K562 (cell line): ENCODE results near the gene KHSRP. TPM values are rescaled to one million over a fixed set of nuclear protein-coding genes. Genes with fewer than 3 reads are reported as not detected.
A peak's percentile ranks its signal among the peaks of the same experiment; 100 is the strongest.

ENCODE experiments used
- ATAC-seq: fragments of 200-7000 bp; cut with Tn5 transposase; 3 replicates; pipeline ENCODE4 v1.9.1; 2020; ENCODE audit warnings: moderate library complexity
- BruUV-seq: library from RNA; stranded (reverse); fragments of 400-500 nt; replicated peaks from 2 replicates; lab custom pipeline; 2021; lab: Mats Ljungman, UMichigan
- CTCF ChIA-PET: fragments of 300-600 bp; formaldehyde crosslinking; extraction: SDS; loops from one replicate; lab custom pipeline; 2021; ENCODE audit warnings: low intra/inter-chr PET ratio; lab: Yijun Ruan, JAX
- POLR2A ChIA-PET: fragments of 300-600, 350-650 bp; sonication (Branson Sonifier 250); formaldehyde crosslinking; extraction: SDS; loops from one replicate; lab custom pipeline; 2021; ENCODE audit warnings: antibody characterized with exemption, inconsistent platforms; lab: Yijun Ruan, JAX
- DNase-seq, 4 experiments: peaks; one replicate each; pipeline versions ENCODE4 v3.0.0 to v3.0.0-alpha.2; 2011 to 2018; ENCODE audit warnings: low spot score in 3 of 4, mixed read lengths in 3 of 4; ENCODE audit errors: extremely low read depth in 1 of 4
- FAIRE-seq: peaks from 2 replicates; lab custom pipeline; 2011; peaks lifted over from hg19 to GRCh38; lab: Jason Lieb, UNC
- H2AFZ ChIP-seq: 2 replicates; pipeline ENCODE4 v1.6.0; 2011; ENCODE audit warnings: low read depth, low read length, control low read depth, inconsistent platforms
- H3K27ac ChIP-seq: fragments of 200-600 bp; 3 replicates; pipeline ENCODE4 v1.8.0; 2011; ENCODE audit warnings: low read depth, mild to moderate bottlenecking, control low read depth, inconsistent platforms, low read length, moderate library complexity, mixed read lengths; ENCODE audit errors: extremely low read depth
- H3K27me3 ChIP-seq, 2 experiments: fragments of 300-600 bp in 1 of 2; 2 replicates in 1 of 2; 3 replicates in 1 of 2; pipeline versions ENCODE4 v1.6.0 to v1.8.0; 2011; ENCODE audit warnings: inconsistent platforms in 2 of 2, low read length in 2 of 2, mild to moderate bottlenecking in 1 of 2, mixed read lengths in 1 of 2, moderate library complexity in 1 of 2; ENCODE audit not compliant: control insufficient read depth in 2 of 2, insufficient read depth in 2 of 2
- H3K36me3 ChIP-seq: fragments of 300-600 bp; 3 replicates; pipeline ENCODE4 v1.8.0; 2011; ENCODE audit warnings: mild to moderate bottlenecking, low read length, inconsistent platforms; ENCODE audit not compliant: control insufficient read depth, insufficient read depth
- H3K4me1 ChIP-seq, 2 experiments: fragments of 200-600 bp in 1 of 2; replicated peaks in 1 of 2; 2 replicates in 1 of 2; 3 replicates in 1 of 2; pipeline versions ENCODE4 v1.5.1 to v1.8.0; 2011; ENCODE audit warnings: inconsistent platforms in 2 of 2, low read length in 2 of 2, mild to moderate bottlenecking in 1 of 2, mixed read lengths in 1 of 2, moderate library complexity in 1 of 2; ENCODE audit not compliant: control insufficient read depth in 2 of 2, insufficient read depth in 2 of 2
- H3K4me2 ChIP-seq: 2 replicates; pipeline ENCODE4 v1.6.1; 2011; ENCODE audit warnings: low read length, control low read depth, inconsistent platforms, mixed read lengths; ENCODE audit not compliant: insufficient read depth
- H3K4me3 ChIP-seq: fragments of 200-600 bp; sonication (generic), shearing (Covaris generic); 2 replicates; pipeline ENCODE4 v1.5.1; 2016; ENCODE audit warnings: control low read depth, inconsistent platforms
- H3K79me2 ChIP-seq: fragments of 200-600 bp; 3 replicates; pipeline ENCODE4 v1.8.0; 2011; ENCODE audit warnings: low read length, inconsistent platforms; ENCODE audit not compliant: control insufficient read depth, insufficient read depth
- H3K9ac ChIP-seq, 2 experiments: 2 replicates each; pipeline versions ENCODE4 v1.6.0 to v1.6.1; 2011; ENCODE audit warnings: low read depth in 2 of 2, low read length in 2 of 2, control low read depth in 1 of 2, inconsistent platforms in 1 of 2, mild to moderate bottlenecking in 1 of 2, mixed read lengths in 1 of 2; ENCODE audit not compliant: insufficient read depth in 1 of 2
- H3K9me1 ChIP-seq: one replicate; pipeline ENCODE4 v1.6.0; 2011; ENCODE audit warnings: inconsistent platforms, mild to moderate bottlenecking, low read length, moderate library complexity; ENCODE audit not compliant: control insufficient read depth, insufficient read depth
- H3K9me3 ChIP-seq: replicated peaks from 2 replicates; pipeline ENCODE4 v1.5.1; 2011; ENCODE audit warnings: low read depth, low read length, inconsistent platforms; ENCODE audit not compliant: control insufficient read depth, insufficient read depth
- H4K20me1 ChIP-seq: replicated peaks from 2 replicates; pipeline ENCODE4 v1.6.1; 2011; ENCODE audit warnings: low read length, inconsistent platforms, mixed read lengths; ENCODE audit not compliant: control insufficient read depth, insufficient read depth
- IFI16 ChIP-seq: fragments of 250-450 bp; sonication (Bioruptor Pico); IDR thresholded peaks from 2 replicates; pipeline ENCODE4 v2.1.2; 2022; ENCODE audit warnings: mild to moderate bottlenecking, inconsistent platforms
- NFXL1 ChIP-seq: fragments of 450-650 bp; formaldehyde crosslinking; IDR thresholded peaks from 2 replicates; pipeline ENCODE4 v1.4.0; 2021; ENCODE audit warnings: mild to moderate bottlenecking
- PHB2 ChIP-seq: fragments of 450-650 bp; IDR thresholded peaks from 2 replicates; pipeline ENCODE4 v1.6.1; 2017; ENCODE audit warnings: low read depth
- POLR2G ChIP-seq: fragments of 200-400 bp; formaldehyde crosslinking; IDR thresholded peaks from 2 replicates; pipeline ENCODE4 v1.6.1; 2017; ENCODE audit warnings: low read depth, mild to moderate bottlenecking, antibody characterized with exemption, low read length, moderate library complexity
- RBFOX2 ChIP-seq: fragments of 200-400 bp; formaldehyde crosslinking; IDR thresholded peaks from 2 replicates; pipeline ENCODE4 v1.6.1; 2017; ENCODE audit warnings: low read depth, mild to moderate bottlenecking, low read length, moderate library complexity
- SLC30A9 ChIP-seq: fragments of 250-450 bp; sonication (Bioruptor Pico); IDR thresholded peaks from 2 replicates; pipeline ENCODE4 v1.8.0; 2022; ENCODE audit warnings: mild to moderate bottlenecking, moderate library complexity
- SOX6 ChIP-seq: fragments of 450-650 bp; IDR thresholded peaks from 2 replicates; pipeline ENCODE4 v1.6.1; 2014; ENCODE audit warnings: mild to moderate bottlenecking
- SPI1 ChIP-seq: IDR thresholded peaks from 2 replicates; pipeline ENCODE4 v1.6.1; 2011; ENCODE audit warnings: low read depth, low read length, control low read depth, borderline replicate concordance
- SRSF1 ChIP-seq: fragments of 200-400 bp; formaldehyde crosslinking; IDR thresholded peaks from 2 replicates; pipeline ENCODE4 v1.6.1; 2017; ENCODE audit warnings: mild to moderate bottlenecking, low read depth, low read length, moderate library complexity
- STAG1 ChIP-seq: sonication (generic); formaldehyde crosslinking; IDR thresholded peaks from 2 replicates; pipeline ENCODE4 v1.5.0; 2020; ENCODE audit warnings: missing genetic modification reagents, borderline replicate concordance
- SUPT5H ChIP-seq: fragments of 450-650 bp; IDR thresholded peaks from 2 replicates; pipeline ENCODE4 v1.6.1; 2016
- TAF9B ChIP-seq: fragments of 450-650 bp; IDR thresholded peaks from 2 replicates; pipeline ENCODE4 v1.6.1; 2018; ENCODE audit warnings: mild to moderate bottlenecking; ENCODE audit not compliant: partially characterized antibody
- ZSCAN32 ChIP-seq: fragments of 450-650 bp; formaldehyde crosslinking; IDR thresholded peaks from 2 replicates; pipeline ENCODE4 v1.4.0; 2020; ENCODE audit warnings: mild to moderate bottlenecking, moderate library complexity
- WGBS: fragments of 100-300 bp; shearing (Covaris generic); methylation state at CpG from one replicate; pipeline ENCODE4 v1.1.6; 2016; ENCODE audit warnings: low coverage, mixed read lengths; ENCODE audit not compliant: insufficient coverage; ENCODE audit errors: missing lambda C conversion rate; 5-methylcytosine and 5-hydroxymethylcytosine counted together
- in situ Hi-C: fragments of 300-500 bp; cut with MboI; formaldehyde crosslinking; loops from 4 replicates; pipeline ENCODE4 v1.15.0; 2018; ENCODE audit warnings: inconsistent platforms, mixed read lengths
- intact Hi-C: fragments of 100-400 bp; cut with micrococcal nuclease; formaldehyde crosslinking; loops from 2 replicates; pipeline ENCODE4 v1.14.2; 2022
- polyA plus RNA-seq, 8 experiments: library from polyadenylated mRNA; depleted of rRNA in 4 of 8; stranded (reverse) in 5 of 8; unstranded in 3 of 8; fragments of >200 nt; fragmentation: Nextera tagmentation in 2 of 8; fragmentation: Illumina TruSeq in 1 of 8; extraction: Ambion mirVana in 2 of 8; extraction: Trizol in 1 of 8; gene quantifications; 2 replicates each; pipeline versions ENCODE4 v1.2.1 to v1.2.3, GENCODE V29; 2011 to 2014; ENCODE audit warnings: inconsistent platforms in 1 of 8, missing spikeins in 1 of 8
- total RNA-seq, 7 experiments: library from RNA; depleted of rRNA in 6 of 7; stranded (reverse); fragments of >200 nt in 6 of 7; fragmentation: Illumina TruSeq in 2 of 7; extraction: Trizol in 2 of 7; gene quantifications; 2 replicates each; pipeline versions ENCODE4 v1.2.1 to v1.2.3, GENCODE V29; 2011 to 2021; ENCODE audit warnings: low replicate concordance in 1 of 7
- TF ChIP-seq, protein P1 (sequence below): sonication (generic); formaldehyde crosslinking; IDR thresholded peaks from 2 replicates; pipeline ENCODE4 v1.8.0; 2023; ENCODE audit warnings: missing genetic modification reagents, mild to moderate bottlenecking, borderline replicate concordance
- TF ChIP-seq, protein P2 (sequence below): fragments of 250-450 bp; sonication (Bioruptor Pico); IDR thresholded peaks from 2 replicates; pipeline ENCODE4 v1.8.0; 2021; ENCODE audit warnings: borderline replicate concordance, mild to moderate bottlenecking, moderate library complexity; ENCODE audit not compliant: poor library complexity, severe bottlenecking
- TF ChIP-seq, protein P3 (sequence below): sonication (generic); formaldehyde crosslinking; IDR thresholded peaks from 2 replicates; pipeline ENCODE4 v1.8.1; 2023; ENCODE audit warnings: mild to moderate bottlenecking, missing genetic modification reagents

The KHSRP gene
- total and polyA plus RNA-seq, 9 of the 15 experiments (the other 6 are each of a cell fraction or from before 2014, with no cell fraction given) = 4.2 to 564 (median 139) TPM

DNA sequence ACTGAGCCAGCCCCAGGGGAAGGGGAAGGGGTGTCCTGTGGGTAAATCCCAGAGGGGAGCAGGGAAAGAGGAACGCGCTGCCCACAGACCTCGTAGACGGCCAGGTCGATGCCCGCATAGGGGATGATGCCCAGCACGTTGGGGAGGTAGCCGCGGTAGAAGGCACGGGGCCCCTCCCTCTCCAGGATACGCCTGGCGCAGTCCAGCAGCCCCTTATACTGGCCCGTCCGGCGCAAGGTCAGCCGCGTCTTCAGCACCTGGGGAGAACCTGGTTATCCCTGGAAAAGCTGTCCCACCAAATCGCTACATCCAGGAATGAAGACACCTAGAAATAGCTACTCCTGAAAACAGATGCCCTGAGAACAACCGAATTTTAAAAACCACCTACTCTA lies 27.6 kb upstream of the KHSRP start:
- DNase-seq = no peak
- CTCF ChIA-PET = no interaction called here
- H3K36me3 ChIP-seq = peaks cover 60% of the 10 kb centered on the region
- TF ChIP-seq POLR2G (0 out of 2 replicates have a peak, but pooled peaks have one; percentile 19), ZSCAN32 (CRISPR knock-in tag) (no peak), SRSF1 (no peak), NFXL1 (CRISPR knock-in tag) (no peak), IFI16 (CRISPR knock-in tag) (no peak), TAF9B (no peak), RBFOX2 (0 out of 2 replicates have a peak, but pooled peaks have one; percentile 16), PHB2 (no peak), SLC30A9 (CRISPR knock-in tag) (no peak), SPI1 (no peak), SUPT5H (no peak), STAG1 (CRISPR knock-in tag) (no peak), SOX6 (no peak)
- TF ChIP-seq, protein P1, sequence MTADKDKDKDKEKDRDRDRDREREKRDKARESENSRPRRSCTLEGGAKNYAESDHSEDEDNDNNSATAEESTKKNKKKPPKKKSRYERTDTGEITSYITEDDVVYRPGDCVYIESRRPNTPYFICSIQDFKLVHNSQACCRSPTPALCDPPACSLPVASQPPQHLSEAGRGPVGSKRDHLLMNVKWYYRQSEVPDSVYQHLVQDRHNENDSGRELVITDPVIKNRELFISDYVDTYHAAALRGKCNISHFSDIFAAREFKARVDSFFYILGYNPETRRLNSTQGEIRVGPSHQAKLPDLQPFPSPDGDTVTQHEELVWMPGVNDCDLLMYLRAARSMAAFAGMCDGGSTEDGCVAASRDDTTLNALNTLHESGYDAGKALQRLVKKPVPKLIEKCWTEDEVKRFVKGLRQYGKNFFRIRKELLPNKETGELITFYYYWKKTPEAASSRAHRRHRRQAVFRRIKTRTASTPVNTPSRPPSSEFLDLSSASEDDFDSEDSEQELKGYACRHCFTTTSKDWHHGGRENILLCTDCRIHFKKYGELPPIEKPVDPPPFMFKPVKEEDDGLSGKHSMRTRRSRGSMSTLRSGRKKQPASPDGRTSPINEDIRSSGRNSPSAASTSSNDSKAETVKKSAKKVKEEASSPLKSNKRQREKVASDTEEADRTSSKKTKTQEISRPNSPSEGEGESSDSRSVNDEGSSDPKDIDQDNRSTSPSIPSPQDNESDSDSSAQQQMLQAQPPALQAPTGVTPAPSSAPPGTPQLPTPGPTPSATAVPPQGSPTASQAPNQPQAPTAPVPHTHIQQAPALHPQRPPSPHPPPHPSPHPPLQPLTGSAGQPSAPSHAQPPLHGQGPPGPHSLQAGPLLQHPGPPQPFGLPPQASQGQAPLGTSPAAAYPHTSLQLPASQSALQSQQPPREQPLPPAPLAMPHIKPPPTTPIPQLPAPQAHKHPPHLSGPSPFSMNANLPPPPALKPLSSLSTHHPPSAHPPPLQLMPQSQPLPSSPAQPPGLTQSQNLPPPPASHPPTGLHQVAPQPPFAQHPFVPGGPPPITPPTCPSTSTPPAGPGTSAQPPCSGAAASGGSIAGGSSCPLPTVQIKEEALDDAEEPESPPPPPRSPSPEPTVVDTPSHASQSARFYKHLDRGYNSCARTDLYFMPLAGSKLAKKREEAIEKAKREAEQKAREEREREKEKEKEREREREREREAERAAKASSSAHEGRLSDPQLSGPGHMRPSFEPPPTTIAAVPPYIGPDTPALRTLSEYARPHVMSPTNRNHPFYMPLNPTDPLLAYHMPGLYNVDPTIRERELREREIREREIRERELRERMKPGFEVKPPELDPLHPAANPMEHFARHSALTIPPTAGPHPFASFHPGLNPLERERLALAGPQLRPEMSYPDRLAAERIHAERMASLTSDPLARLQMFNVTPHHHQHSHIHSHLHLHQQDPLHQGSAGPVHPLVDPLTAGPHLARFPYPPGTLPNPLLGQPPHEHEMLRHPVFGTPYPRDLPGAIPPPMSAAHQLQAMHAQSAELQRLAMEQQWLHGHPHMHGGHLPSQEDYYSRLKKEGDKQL = no peak
- TF ChIP-seq, protein P2, sequence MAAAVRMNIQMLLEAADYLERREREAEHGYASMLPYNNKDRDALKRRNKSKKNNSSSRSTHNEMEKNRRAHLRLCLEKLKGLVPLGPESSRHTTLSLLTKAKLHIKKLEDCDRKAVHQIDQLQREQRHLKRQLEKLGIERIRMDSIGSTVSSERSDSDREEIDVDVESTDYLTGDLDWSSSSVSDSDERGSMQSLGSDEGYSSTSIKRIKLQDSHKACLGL = no peak
- TF ChIP-seq, protein P3, sequence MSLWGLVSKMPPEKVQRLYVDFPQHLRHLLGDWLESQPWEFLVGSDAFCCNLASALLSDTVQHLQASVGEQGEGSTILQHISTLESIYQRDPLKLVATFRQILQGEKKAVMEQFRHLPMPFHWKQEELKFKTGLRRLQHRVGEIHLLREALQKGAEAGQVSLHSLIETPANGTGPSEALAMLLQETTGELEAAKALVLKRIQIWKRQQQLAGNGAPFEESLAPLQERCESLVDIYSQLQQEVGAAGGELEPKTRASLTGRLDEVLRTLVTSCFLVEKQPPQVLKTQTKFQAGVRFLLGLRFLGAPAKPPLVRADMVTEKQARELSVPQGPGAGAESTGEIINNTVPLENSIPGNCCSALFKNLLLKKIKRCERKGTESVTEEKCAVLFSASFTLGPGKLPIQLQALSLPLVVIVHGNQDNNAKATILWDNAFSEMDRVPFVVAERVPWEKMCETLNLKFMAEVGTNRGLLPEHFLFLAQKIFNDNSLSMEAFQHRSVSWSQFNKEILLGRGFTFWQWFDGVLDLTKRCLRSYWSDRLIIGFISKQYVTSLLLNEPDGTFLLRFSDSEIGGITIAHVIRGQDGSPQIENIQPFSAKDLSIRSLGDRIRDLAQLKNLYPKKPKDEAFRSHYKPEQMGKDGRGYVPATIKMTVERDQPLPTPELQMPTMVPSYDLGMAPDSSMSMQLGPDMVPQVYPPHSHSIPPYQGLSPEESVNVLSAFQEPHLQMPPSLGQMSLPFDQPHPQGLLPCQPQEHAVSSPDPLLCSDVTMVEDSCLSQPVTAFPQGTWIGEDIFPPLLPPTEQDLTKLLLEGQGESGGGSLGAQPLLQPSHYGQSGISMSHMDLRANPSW (CRISPR knock-in tag) = no peak

More for the DNA sequence above, 27.6 kb upstream of the KHSRP start:
- intact Hi-C loops = no loop called here
- H3K79me2 ChIP-seq = no peaks in the 10 kb centered on the region
- ATAC-seq (no peak), FAIRE-seq (no peak)
- H3K9me3 ChIP-seq = peaks cover 24% of the 10 kb centered on the region
- no peaks in the 10 kb centered on the region for H3K27me3 ChIP-seq
- POLR2A ChIA-PET = no interaction called here
- BruUV-seq = no TSS peak
- no peak overlapping the region for H3K9ac ChIP-seq
- H3K27ac ChIP-seq = no peak overlapping the region
- WGBS = 96% methylated on average over 18 of the region's 19 CpGs
- in situ Hi-C loops = no loop called here
- no peaks in the 10 kb centered on the region for H4K20me1 ChIP-seq
- no peak overlapping the region for H3K4me2 ChIP-seq
- no peak overlapping the region for H2AFZ ChIP-seq
- H3K4me1 ChIP-seq = peaks cover 0 to 3% of the 10 kb centered on the region in 2 experiments; a peak in 1 of 5 replicates
- no peaks in the 10 kb centered on the region for H3K9me1 ChIP-seq
- no peak overlapping the region for H3K4me3 ChIP-seq
